Measurements from ENCODE around the gene SYNDIG1. TPM values are rescaled to one million over a fixed set of nuclear protein-coding genes. Genes with fewer than 3 reads are reported as not detected.

Gene SYNDIG1
- total RNA-seq, 2 experiments from 2014 or later, result not detected

DNA sequence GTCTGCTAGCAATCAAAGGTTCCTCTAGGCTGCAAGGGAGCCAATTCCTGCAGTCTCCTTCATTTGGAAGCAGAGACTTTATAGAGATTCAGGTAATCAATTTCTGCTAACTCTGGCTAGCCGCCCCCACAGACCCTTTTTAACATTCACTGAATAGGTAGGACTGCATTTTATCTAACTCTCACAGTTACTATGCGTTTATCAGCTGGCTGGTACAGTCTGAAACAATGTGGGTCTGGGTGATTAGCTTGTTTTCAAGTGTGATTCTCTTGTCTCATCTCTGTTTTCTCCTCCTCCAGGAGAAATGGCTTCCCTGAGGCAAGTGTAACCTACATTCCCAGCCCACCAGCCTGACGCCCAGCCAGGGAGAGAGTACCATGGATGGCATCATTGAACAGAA, 73.3 kb downstream of the SYNDIG1 start:
- BruUV-seq (replicated peaks), result no TSS peak
- no peak overlapping the region for H3K27ac ChIP-seq (ENCODE audit: low read depth, low read length, poor library complexity, severe bottlenecking)
- H2AFZ ChIP-seq (ENCODE audit: low read length), result no peak overlapping the region
- DNase-seq (ENCODE audit: low spot score), result no peak
- H3K4me1 ChIP-seq (ENCODE audit: insufficient read depth, low read length, poor library complexity, severe bottlenecking), result no peaks in the 10 kb centered on the region
- CTCF ChIA-PET (ENCODE audit: unreplicated experiment), result no interaction called here
- POLR2A ChIA-PET, result no interaction called here
- TF ChIP-seq EZH2phosphoT487 (IDR thresholded peaks at IDR 0.05; ENCODE audit: borderline replicate concordance, low read depth, low read length), result no peak
- TF ChIP-seq, protein P1, sequence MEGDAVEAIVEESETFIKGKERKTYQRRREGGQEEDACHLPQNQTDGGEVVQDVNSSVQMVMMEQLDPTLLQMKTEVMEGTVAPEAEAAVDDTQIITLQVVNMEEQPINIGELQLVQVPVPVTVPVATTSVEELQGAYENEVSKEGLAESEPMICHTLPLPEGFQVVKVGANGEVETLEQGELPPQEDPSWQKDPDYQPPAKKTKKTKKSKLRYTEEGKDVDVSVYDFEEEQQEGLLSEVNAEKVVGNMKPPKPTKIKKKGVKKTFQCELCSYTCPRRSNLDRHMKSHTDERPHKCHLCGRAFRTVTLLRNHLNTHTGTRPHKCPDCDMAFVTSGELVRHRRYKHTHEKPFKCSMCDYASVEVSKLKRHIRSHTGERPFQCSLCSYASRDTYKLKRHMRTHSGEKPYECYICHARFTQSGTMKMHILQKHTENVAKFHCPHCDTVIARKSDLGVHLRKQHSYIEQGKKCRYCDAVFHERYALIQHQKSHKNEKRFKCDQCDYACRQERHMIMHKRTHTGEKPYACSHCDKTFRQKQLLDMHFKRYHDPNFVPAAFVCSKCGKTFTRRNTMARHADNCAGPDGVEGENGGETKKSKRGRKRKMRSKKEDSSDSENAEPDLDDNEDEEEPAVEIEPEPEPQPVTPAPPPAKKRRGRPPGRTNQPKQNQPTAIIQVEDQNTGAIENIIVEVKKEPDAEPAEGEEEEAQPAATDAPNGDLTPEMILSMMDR (conservative IDR thresholded peaks at IDR 0.05; ENCODE audit: low read length), result no peak
- no peaks in the 10 kb centered on the region for H3K36me3 ChIP-seq (ENCODE audit: insufficient read depth, low read length)
- intact Hi-C loops (cut with micrococcal nuclease; ENCODE audit: unreplicated experiment), result no loop called here
- H4K20me1 ChIP-seq (ENCODE audit: insufficient read depth, low read length), result no peaks in the 10 kb centered on the region
- no peak overlapping the region for H3K4me3 ChIP-seq (ENCODE audit: low read depth, low read length, poor library complexity, severe bottlenecking)
- H3K9me3 ChIP-seq (ENCODE audit: low read length), result no peaks in the 10 kb centered on the region
- no peak overlapping the region for H3K4me2 ChIP-seq (ENCODE audit: low read length)
- no peaks in the 10 kb centered on the region for H3K79me2 ChIP-seq (ENCODE audit: insufficient read depth, low read depth, low read length)
- H3K9me2 ChIP-seq (ENCODE audit: insufficient read depth, low read length), result no peaks in the 10 kb centered on the region

DNA sequence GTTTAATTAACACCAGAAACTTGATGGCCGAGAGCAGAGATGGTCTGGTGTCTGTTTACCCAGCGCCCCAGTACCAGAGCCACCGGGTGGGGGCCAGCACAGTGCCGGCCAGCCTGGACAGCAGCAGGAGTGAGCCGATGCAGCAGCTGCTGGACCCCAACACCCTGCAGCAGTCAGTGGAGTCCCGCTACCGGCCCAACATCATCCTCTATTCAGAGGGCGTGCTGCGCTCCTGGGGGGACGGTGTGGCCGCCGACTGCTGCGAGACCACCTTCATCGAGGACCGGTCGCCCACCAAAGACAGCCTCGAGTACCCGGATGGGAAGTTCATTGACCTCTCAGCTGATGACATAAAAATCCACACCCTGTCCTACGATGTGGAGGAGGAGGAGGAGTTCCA, 73.7 kb downstream of the SYNDIG1 start:
- Histone ChIP-seq H3K27ac (ENCODE audit: low read depth, low read length, poor library complexity, severe bottlenecking) (no peak overlapping the region), H3K9me2 (ENCODE audit: insufficient read depth, low read length) (no peaks in the 10 kb centered on the region), H3K36me3 (ENCODE audit: insufficient read depth, low read length) (no peaks in the 10 kb centered on the region), H4K20me1 (ENCODE audit: insufficient read depth, low read length) (no peaks in the 10 kb centered on the region), H3K4me2 (ENCODE audit: low read length) (no peak overlapping the region), H3K4me1 (ENCODE audit: insufficient read depth, low read length, poor library complexity, severe bottlenecking) (no peaks in the 10 kb centered on the region), H3K4me3 (ENCODE audit: low read depth, low read length, poor library complexity, severe bottlenecking) (no peak overlapping the region), H3K79me2 (ENCODE audit: insufficient read depth, low read depth, low read length) (no peaks in the 10 kb centered on the region), H3K9me3 (ENCODE audit: low read length) (no peaks in the 10 kb centered on the region), H2AFZ (ENCODE audit: low read length) (no peak overlapping the region)
- ChIA-PET CTCF (ENCODE audit: unreplicated experiment) (no interaction called here), POLR2A (no interaction called here)
- TF ChIP-seq EZH2phosphoT487 (IDR thresholded peaks at IDR 0.05; ENCODE audit: borderline replicate concordance, low read depth, low read length), result no peak
- TF ChIP-seq, protein P1 (conservative IDR thresholded peaks at IDR 0.05; ENCODE audit: low read length), result no peak
- DNase-seq (ENCODE audit: low spot score), result no peak
- no TSS peak for BruUV-seq (replicated peaks)
- intact Hi-C loops (cut with micrococcal nuclease; ENCODE audit: unreplicated experiment), result no loop called here

DNA sequence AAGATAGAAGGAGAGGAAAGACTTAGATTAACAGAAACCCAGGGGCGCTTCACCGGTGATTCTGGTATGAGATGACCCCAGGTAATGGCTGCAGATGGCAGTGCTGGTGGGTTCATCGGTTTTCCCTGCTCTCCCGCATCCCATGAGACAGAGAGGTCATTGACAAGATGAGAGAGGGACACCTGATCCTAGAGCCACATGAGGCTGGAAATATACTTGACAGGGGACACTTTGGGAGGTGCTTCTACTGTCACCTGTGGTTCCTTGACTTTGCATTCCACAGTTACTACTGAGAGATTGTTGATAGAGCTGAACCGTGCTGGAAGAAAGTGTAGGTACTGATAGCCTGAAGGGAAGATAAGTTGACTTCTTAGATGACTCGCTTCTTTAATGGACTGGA, 74.3 kb downstream of the SYNDIG1 start:
- Histone ChIP-seq H3K27ac (ENCODE audit: low read depth, low read length, poor library complexity, severe bottlenecking) (no peak overlapping the region), H3K4me2 (ENCODE audit: low read length) (no peak overlapping the region), H3K9me3 (ENCODE audit: low read length) (no peaks in the 10 kb centered on the region), H3K4me3 (ENCODE audit: low read depth, low read length, poor library complexity, severe bottlenecking) (no peak overlapping the region), H3K36me3 (ENCODE audit: insufficient read depth, low read length) (no peaks in the 10 kb centered on the region), H3K79me2 (ENCODE audit: insufficient read depth, low read depth, low read length) (no peaks in the 10 kb centered on the region), H3K4me1 (ENCODE audit: insufficient read depth, low read length, poor library complexity, severe bottlenecking) (no peaks in the 10 kb centered on the region), H2AFZ (ENCODE audit: low read length) (no peak overlapping the region), H3K9me2 (ENCODE audit: insufficient read depth, low read length) (no peaks in the 10 kb centered on the region), H4K20me1 (ENCODE audit: insufficient read depth, low read length) (no peaks in the 10 kb centered on the region)
- TF ChIP-seq EZH2phosphoT487 (IDR thresholded peaks at IDR 0.05; ENCODE audit: borderline replicate concordance, low read depth, low read length), result no peak
- TF ChIP-seq, protein P1 (conservative IDR thresholded peaks at IDR 0.05; ENCODE audit: low read length), result no peak
- ChIA-PET CTCF (ENCODE audit: unreplicated experiment) (no interaction called here), POLR2A (no interaction called here)
- DNase-seq (ENCODE audit: low spot score), result no peak
- intact Hi-C loops (cut with micrococcal nuclease; ENCODE audit: unreplicated experiment), result no loop called here
- no TSS peak for BruUV-seq (replicated peaks)
